ENCODE measurements around the gene POC5.

The POC5 gene, protein sequence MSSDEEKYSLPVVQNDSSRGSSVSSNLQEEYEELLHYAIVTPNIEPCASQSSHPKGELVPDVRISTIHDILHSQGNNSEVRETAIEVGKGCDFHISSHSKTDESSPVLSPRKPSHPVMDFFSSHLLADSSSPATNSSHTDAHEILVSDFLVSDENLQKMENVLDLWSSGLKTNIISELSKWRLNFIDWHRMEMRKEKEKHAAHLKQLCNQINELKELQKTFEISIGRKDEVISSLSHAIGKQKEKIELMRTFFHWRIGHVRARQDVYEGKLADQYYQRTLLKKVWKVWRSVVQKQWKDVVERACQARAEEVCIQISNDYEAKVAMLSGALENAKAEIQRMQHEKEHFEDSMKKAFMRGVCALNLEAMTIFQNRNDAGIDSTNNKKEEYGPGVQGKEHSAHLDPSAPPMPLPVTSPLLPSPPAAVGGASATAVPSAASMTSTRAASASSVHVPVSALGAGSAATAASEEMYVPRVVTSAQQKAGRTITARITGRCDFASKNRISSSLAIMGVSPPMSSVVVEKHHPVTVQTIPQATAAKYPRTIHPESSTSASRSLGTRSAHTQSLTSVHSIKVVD

DNA sequence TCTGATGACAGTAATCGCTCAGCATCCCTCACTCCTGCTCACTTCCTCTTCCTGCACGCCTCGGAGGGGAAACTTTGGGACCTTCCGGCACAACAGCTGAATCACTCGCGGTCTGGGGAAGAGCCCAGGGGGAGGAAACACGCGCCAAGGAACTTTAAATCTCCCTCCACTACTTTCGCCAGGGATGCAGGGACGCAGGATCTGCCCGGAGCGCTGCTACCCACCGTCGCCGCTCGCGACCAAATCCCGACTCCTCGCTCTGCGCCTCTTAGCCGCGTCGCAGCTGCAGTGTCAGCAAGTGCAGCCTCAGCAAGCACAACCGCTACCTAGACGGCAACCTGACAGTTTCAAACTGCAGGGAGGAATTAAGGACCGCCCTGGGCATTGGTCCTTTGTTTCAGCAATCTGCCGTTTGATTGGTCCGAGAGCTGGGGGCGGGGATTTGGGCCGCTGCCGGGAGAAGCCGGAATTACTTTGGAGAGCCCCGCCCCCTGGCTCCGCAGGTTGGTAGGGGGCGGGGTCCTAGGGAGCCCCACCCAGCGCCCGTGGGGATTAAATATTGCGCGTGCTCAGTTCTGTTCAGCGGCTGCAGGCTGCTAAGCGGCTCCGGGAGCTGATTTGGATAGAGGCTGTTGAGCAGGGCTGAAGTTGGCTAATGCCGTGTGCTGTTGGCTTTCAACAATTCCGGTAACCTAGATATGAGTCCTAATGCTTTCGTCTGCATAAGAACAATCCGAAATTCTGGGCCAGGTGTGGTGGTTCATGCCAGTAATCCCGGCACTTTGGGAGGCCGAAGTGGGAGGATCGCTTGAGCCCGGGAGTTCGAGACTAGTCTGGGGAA, at the start of gene POC5:
Gene POC5, minus strand, starts transcription at position 356 of the 841 bp plus-strand sequence. CDS start 4,500 bp downstream, outside the sequence.
- TF ChIP-seq, protein P1, sequence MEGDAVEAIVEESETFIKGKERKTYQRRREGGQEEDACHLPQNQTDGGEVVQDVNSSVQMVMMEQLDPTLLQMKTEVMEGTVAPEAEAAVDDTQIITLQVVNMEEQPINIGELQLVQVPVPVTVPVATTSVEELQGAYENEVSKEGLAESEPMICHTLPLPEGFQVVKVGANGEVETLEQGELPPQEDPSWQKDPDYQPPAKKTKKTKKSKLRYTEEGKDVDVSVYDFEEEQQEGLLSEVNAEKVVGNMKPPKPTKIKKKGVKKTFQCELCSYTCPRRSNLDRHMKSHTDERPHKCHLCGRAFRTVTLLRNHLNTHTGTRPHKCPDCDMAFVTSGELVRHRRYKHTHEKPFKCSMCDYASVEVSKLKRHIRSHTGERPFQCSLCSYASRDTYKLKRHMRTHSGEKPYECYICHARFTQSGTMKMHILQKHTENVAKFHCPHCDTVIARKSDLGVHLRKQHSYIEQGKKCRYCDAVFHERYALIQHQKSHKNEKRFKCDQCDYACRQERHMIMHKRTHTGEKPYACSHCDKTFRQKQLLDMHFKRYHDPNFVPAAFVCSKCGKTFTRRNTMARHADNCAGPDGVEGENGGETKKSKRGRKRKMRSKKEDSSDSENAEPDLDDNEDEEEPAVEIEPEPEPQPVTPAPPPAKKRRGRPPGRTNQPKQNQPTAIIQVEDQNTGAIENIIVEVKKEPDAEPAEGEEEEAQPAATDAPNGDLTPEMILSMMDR (IDR thresholded peaks at IDR 0.05; ENCODE audit: low read depth, low read length) = no peak
- peak within 1 kb of the TSS; percentile 96 to 98 for H3K4me3 ChIP-seq (replicated peaks in 1 of 2; ENCODE audit: low read depth in 2 of 2, low read length in 2 of 2)
- DNase-seq (ENCODE audit: low read depth in 2 of 2) = peak; percentile 97 to 98

DNA sequence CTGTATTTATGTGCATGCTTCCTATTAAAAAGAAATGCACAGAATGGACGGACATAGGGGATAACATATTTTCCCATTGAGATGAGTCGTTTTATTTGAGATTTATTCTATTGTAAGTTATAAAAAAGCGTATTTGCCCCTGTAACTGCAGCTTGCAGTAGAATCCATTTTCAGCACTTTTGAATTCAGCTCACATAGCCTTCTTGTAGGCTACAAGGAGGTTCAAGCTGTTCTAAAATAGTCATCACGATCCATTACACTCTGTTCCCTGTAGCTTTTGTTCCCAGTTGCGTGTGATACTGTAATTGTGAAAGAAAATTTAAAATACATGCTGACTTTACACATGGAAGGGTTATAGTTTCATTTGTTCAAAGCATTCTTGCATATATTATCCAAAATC, 40.9 kb upstream of the POC5 start:
- TF ChIP-seq, protein P1 (IDR thresholded peaks at IDR 0.05; ENCODE audit: low read depth, low read length) = no peak
- DNase-seq (ENCODE audit: low read depth in 2 of 2) = no peak
- no peak overlapping the region for H3K4me3 ChIP-seq (replicated peaks in 1 of 2; ENCODE audit: low read depth in 2 of 2, low read length in 2 of 2)

DNA sequence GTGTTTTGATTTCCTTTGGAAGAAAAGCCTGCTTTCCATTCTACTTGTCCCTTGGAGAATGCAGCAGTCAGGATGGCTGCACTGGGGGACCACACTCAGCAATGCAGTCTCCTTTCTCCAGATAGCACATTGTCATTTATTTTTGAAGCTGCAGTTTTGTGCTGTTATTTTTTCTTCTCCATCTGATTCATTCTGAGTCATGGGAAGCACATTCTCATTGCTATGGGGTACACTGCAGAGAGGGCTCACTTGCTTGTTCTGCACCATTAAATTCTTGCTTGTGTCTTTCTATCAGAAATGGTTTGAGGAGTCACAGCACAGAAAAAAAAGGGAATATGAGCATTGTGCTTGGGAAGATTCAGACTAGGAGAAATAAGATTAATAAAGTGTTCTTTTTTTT, 39.7 kb upstream of the POC5 start:
- H3K4me3 ChIP-seq (replicated peaks in 1 of 2; ENCODE audit: low read depth in 2 of 2, low read length in 2 of 2) = no peak overlapping the region
- peak in 1 of 2 donors; percentile 33 for DNase-seq (ENCODE audit: low read depth in 2 of 2)
- TF ChIP-seq, protein P1 (IDR thresholded peaks at IDR 0.05; ENCODE audit: low read depth, low read length) = no peak

DNA sequence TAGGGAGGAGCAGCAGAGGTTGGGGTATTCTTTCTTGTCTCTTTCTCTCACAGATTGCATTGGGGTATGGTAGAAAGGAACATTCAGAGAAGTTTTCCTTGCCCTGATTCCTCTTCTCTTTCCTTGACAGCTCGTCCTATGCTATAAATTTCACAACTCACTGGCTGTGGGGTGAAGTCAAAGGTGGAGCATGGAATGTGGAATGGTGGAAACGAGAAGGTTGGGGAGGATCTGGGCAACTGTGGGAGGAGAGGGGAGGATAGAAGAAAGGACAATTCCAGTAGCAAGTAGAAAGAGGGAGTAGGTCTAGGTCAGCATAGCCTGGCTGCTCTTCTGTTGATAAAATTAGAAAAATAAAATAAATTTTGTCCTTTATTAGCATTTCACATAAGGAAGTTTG, 39.0 kb upstream of the POC5 start:
- H3K4me3 ChIP-seq (replicated peaks in 1 of 2; ENCODE audit: low read depth in 2 of 2, low read length in 2 of 2) = no peak overlapping the region
- TF ChIP-seq, protein P1 (IDR thresholded peaks at IDR 0.05; ENCODE audit: low read depth, low read length) = no peak
- DNase-seq (ENCODE audit: low read depth in 2 of 2) = no peak

DNA sequence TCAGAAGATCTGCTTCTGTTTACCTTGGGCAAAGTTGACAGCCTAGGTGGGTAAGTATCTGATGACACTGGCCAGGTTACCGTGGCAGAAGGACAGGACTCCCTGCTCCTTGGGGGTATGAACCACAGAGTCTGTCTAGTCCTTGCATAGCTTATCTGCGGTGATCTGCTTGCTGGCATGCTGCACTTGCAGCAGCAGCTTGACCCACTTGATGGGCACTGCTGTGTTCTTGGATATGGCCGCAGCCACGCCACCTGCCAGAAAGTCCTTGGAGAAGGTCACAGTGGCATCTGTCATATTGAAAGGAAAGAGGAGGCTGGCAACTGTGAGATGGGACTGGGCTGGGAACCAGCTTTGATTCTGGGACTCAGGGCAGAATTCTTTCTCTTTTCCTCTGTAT, 35.9 kb upstream of the POC5 start:
- no peak overlapping the region for H3K4me3 ChIP-seq (replicated peaks in 1 of 2; ENCODE audit: low read depth in 2 of 2, low read length in 2 of 2)
- DNase-seq (ENCODE audit: low read depth in 2 of 2) = no peak
- TF ChIP-seq, protein P1 (IDR thresholded peaks at IDR 0.05; ENCODE audit: low read depth, low read length) = no peak

DNA sequence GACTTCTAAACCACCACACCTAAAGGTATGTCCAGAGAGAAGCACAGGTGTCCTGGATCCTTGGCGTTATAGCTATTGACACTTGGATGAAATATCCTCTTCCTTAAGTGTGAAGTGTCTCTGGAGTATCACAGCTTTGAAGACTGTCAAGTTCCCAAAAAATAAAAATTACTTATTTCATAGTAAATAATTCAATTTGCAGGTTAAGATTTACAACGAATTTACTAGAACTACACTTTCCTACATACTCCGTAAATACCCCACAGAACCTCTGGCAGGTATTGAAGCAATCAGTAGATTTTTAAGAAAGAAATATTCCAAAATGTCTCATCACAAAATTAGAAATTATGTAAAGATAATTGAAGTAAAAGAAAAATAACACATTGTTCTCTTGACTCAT, 27.1 kb upstream of the POC5 start:
- H3K4me3 ChIP-seq (replicated peaks in 1 of 2; ENCODE audit: low read depth in 2 of 2, low read length in 2 of 2) = no peak overlapping the region
- TF ChIP-seq, protein P1 (IDR thresholded peaks at IDR 0.05; ENCODE audit: low read depth, low read length) = no peak

More for the DNA sequence above, 27.1 kb upstream of the POC5 start:
- DNase-seq (ENCODE audit: low read depth in 2 of 2) = no peak

Data from cardiac fibroblast (primary cell).